MCF 10A (cell line): Measurements from ENCODE around the gene SEMA5A. TPM values are rescaled to one million over a fixed set of nuclear protein-coding genes. Genes with fewer than 3 reads are reported as not detected.

Experiments used
- BruUV-seq: library from RNA; stranded (reverse); fragments of 400-500 nt; replicated peaks from 2 replicates; lab custom pipeline; 2021; lab: Mats Ljungman, UMichigan
- CTCF ChIA-PET: fragments of 300-600 bp; sonication (Branson Sonifier 250); formaldehyde crosslinking; extraction: SDS; loops from one replicate; lab custom pipeline; 2021; ENCODE audit warnings: antibody characterized with exemption, inconsistent platforms; lab: Yijun Ruan, JAX
- POLR2A ChIA-PET: fragments of 300-600, 350-650 bp; sonication (Branson Sonifier 250); formaldehyde crosslinking; extraction: SDS; loops from one replicate; lab custom pipeline; 2020; ENCODE audit warnings: antibody characterized with exemption, inconsistent platforms; lab: Yijun Ruan, JAX
- DNase-seq: peaks from one replicate; pipeline ENCODE4 v3.0.0-alpha.2; 2018; ENCODE audit not compliant: unreplicated experiment
- H3K27ac Mint-ChIP-seq: one replicate; pipeline ENCODE4 v1.8.0; 2022; ENCODE audit warnings: mild to moderate bottlenecking, low read depth, mixed read lengths; ENCODE audit not compliant: unreplicated experiment
- H3K27me3 Mint-ChIP-seq: one replicate; pipeline ENCODE4 v1.8.0; 2022; ENCODE audit warnings: mixed read lengths; ENCODE audit not compliant: insufficient read depth, unreplicated experiment
- H3K36me3 Mint-ChIP-seq: one replicate; pipeline ENCODE4 v1.8.0; 2022; ENCODE audit warnings: mild to moderate bottlenecking, moderate library complexity, mixed read lengths; ENCODE audit not compliant: insufficient read depth, unreplicated experiment
- H3K4me1 Mint-ChIP-seq: one replicate; pipeline ENCODE4 v1.8.0; 2022; ENCODE audit warnings: mixed read lengths; ENCODE audit not compliant: insufficient read depth, unreplicated experiment
- H3K4me3 Mint-ChIP-seq: one replicate; pipeline ENCODE4 v1.8.0; 2022; ENCODE audit warnings: mild to moderate bottlenecking, moderate library complexity, mixed read lengths; ENCODE audit not compliant: unreplicated experiment
- H3K9me3 Mint-ChIP-seq: one replicate; pipeline ENCODE4 v1.8.0; 2022; ENCODE audit warnings: mixed read lengths; ENCODE audit not compliant: unreplicated experiment
- CTCF ChIP-seq: fragments of 200-600 bp; IDR thresholded peaks from one replicate; pipeline ENCODE4 v1.8.0; 2022; ENCODE audit warnings: antibody characterized with exemption, mild to moderate bottlenecking; ENCODE audit not compliant: unreplicated experiment
- intact Hi-C: fragments of 100-400 bp; cut with micrococcal nuclease; formaldehyde crosslinking; loops from 2 replicates; pipeline ENCODE4 v1.14.1; 2022
- total RNA-seq: library from RNA; stranded (reverse); gene quantifications from 2 replicates; pipeline ENCODE4 v1.2.3, GENCODE V29; 2022

SEMA5A gene
- total RNA-seq, 1 experiment from 2014 or later = 1.2 TPM

- no peak for DNase-seq
- BruUV-seq = no TSS peak
- CTCF ChIA-PET = interaction anchor here (0.6 to 2.2 kb wide), 5 partner anchors 16 to 487 kb away, joined by 3 to 6 read pairs (median 3); no protein-coding TSS in a partner anchor
- Mint-ChIP-seq H3K27ac (no peak overlapping the region), H3K4me1 (no peaks in the 10 kb centered on the region), H3K9me3 (no peaks in the 10 kb centered on the region), H3K4me3 (no peak overlapping the region), H3K27me3 (no peaks in the 10 kb centered on the region), H3K36me3 (no peaks in the 10 kb centered on the region)
- no peak for TF ChIP-seq CTCF
- intact Hi-C loops = loop anchor here (5.0 kb wide), 2 partner anchors 290 to 340 kb away; no protein-coding TSS in a partner anchor
- POLR2A ChIA-PET = interaction anchor here (0.6 kb wide), 1 partner anchor 968 kb away, joined by 3 read pairs; no protein-coding TSS in a partner anchor
Observed at GRCh38 chr5:9497347-9497746, 48.5 kb downstream of the SEMA5A start.

- no peak for TF ChIP-seq CTCF
- Mint-ChIP-seq H3K36me3 (no peaks in the 10 kb centered on the region), H3K27me3 (no peaks in the 10 kb centered on the region), H3K4me1 (no peaks in the 10 kb centered on the region), H3K9me3 (no peaks in the 10 kb centered on the region), H3K4me3 (no peak overlapping the region), H3K27ac (no peak overlapping the region)
- DNase-seq = no peak
- ChIA-PET POLR2A (no interaction called here), CTCF (interaction anchor here (0.6 to 2.2 kb wide), 6 partner anchors 15 to 487 kb away, joined by 3 to 6 read pairs (median 3); no protein-coding TSS in a partner anchor)
- BruUV-seq = no TSS peak
- intact Hi-C loops = loop anchor here (5.0 kb wide), 2 partner anchors 290 to 340 kb away; no protein-coding TSS in a partner anchor
Observed at GRCh38 chr5:9496801-9497200, 49.1 kb downstream of the SEMA5A start.

GRCh38 chr5:9495121-9495520 lies 50.8 kb downstream of the SEMA5A start:
- no peak overlapping the region for H3K27ac Mint-ChIP-seq
- BruUV-seq = no TSS peak
- H3K36me3 Mint-ChIP-seq = no peaks in the 10 kb centered on the region

GRCh38 chr5:9494301-9494700 lies 51.6 kb downstream of the SEMA5A start:
- no peaks in the 10 kb centered on the region for H3K9me3 Mint-ChIP-seq
- ChIA-PET POLR2A (no interaction called here), CTCF (interaction anchor here (0.6 to 1.0 kb wide), 3 partner anchors 23 to 40 kb away, joined by 3 to 6 read pairs (median 3); no protein-coding TSS in a partner anchor)
- no peak overlapping the region for H3K27ac Mint-ChIP-seq
- no peak for TF ChIP-seq CTCF
- H3K27me3 Mint-ChIP-seq = no peaks in the 10 kb centered on the region
- H3K4me1 Mint-ChIP-seq = no peaks in the 10 kb centered on the region
- intact Hi-C loops = no loop called here
- no TSS peak for BruUV-seq
- no peak for DNase-seq
- no peak overlapping the region for H3K4me3 Mint-ChIP-seq
- H3K36me3 Mint-ChIP-seq = no peaks in the 10 kb centered on the region

More at GRCh38 chr5:9495121-9495520, 50.8 kb downstream of the SEMA5A start:
- Mint-ChIP-seq H3K4me3 (no peak overlapping the region), H3K9me3 (no peaks in the 10 kb centered on the region), H3K4me1 (no peaks in the 10 kb centered on the region), H3K27me3 (no peaks in the 10 kb centered on the region)
- CTCF ChIA-PET = interaction anchor here (0.7 kb wide), 1 partner anchor 288 kb away, joined by 4 read pairs; no protein-coding TSS in a partner anchor
- POLR2A ChIA-PET = no interaction called here
- no peak for TF ChIP-seq CTCF
- no peak for DNase-seq
- intact Hi-C loops = loop anchor here (5.0 kb wide), 2 partner anchors 288 to 338 kb away; no protein-coding TSS in a partner anchor
